ENCODE measurements around the gene ARL14EP.

Gene ARL14EP

GRCh38 chr11:30368394-30368793, 45.5 kb downstream of the ARL14EP start:
- TF ChIP-seq EZH2phosphoT487 (conservative IDR thresholded peaks at IDR 0.05; ENCODE audit: low read length) (no peak), CTCF (IDR thresholded peaks at IDR 0.05; ENCODE audit: insufficient read depth, low read length, poor library complexity, severe bottlenecking) (no peak)
- H3K9me2 ChIP-seq (replicated peaks; ENCODE audit: insufficient read depth, low read length): no peaks in the 10 kb centered on the region
- H3K9ac ChIP-seq (ENCODE audit: low read length): no peak overlapping the region
- no peak overlapping the region for H2AFZ ChIP-seq (ENCODE audit: low read depth, low read length, severe bottlenecking)
- H4K20me1 ChIP-seq (ENCODE audit: low read depth, low read length): no peaks in the 10 kb centered on the region
- no peaks in the 10 kb centered on the region for H3F3A ChIP-seq (ENCODE audit: insufficient read depth)
- H3K79me2 ChIP-seq (ENCODE audit: insufficient read depth, low read length): no peaks in the 10 kb centered on the region
- no peaks in the 10 kb centered on the region for H3K9me3 ChIP-seq (ENCODE audit: insufficient read depth, low read length)
- H3K27ac ChIP-seq (ENCODE audit: low read depth, low read length): no peak overlapping the region
- no peak overlapping the region for H3K4me2 ChIP-seq (ENCODE audit: low read depth, low read length, poor library complexity, severe bottlenecking)
- no peak overlapping the region for H3K4me3 ChIP-seq (ENCODE audit: insufficient read depth, low read length, poor library complexity, severe bottlenecking)
- H3K36me3 ChIP-seq (ENCODE audit: low read length): no peaks in the 10 kb centered on the region
- H3K27me3 ChIP-seq (ENCODE audit: low read length): no peaks in the 10 kb centered on the region

GRCh38 chr11:30370164-30370563, 47.3 kb downstream of the ARL14EP start:
- H3K27ac ChIP-seq (ENCODE audit: low read depth, low read length): no peak overlapping the region
- no peaks in the 10 kb centered on the region for H3K9me3 ChIP-seq (ENCODE audit: insufficient read depth, low read length)
- H4K20me1 ChIP-seq (ENCODE audit: low read depth, low read length): no peaks in the 10 kb centered on the region
- no peaks in the 10 kb centered on the region for H3K79me2 ChIP-seq (ENCODE audit: insufficient read depth, low read length)
- no peak overlapping the region for H2AFZ ChIP-seq (ENCODE audit: low read depth, low read length, severe bottlenecking)
- no peaks in the 10 kb centered on the region for H3F3A ChIP-seq (ENCODE audit: insufficient read depth)
- no peaks in the 10 kb centered on the region for H3K36me3 ChIP-seq (ENCODE audit: low read length)
- no peak overlapping the region for H3K4me3 ChIP-seq (ENCODE audit: insufficient read depth, low read length, poor library complexity, severe bottlenecking)
- no peak overlapping the region for H3K9ac ChIP-seq (ENCODE audit: low read length)
- no peak overlapping the region for H3K4me2 ChIP-seq (ENCODE audit: low read depth, low read length, poor library complexity, severe bottlenecking)
- no peak for TF ChIP-seq EZH2phosphoT487 (conservative IDR thresholded peaks at IDR 0.05; ENCODE audit: low read length)
- no peak for TF ChIP-seq CTCF (IDR thresholded peaks at IDR 0.05; ENCODE audit: insufficient read depth, low read length, poor library complexity, severe bottlenecking)
- H3K9me2 ChIP-seq (replicated peaks; ENCODE audit: insufficient read depth, low read length): no peaks in the 10 kb centered on the region
- H3K27me3 ChIP-seq (ENCODE audit: low read length): no peaks in the 10 kb centered on the region

- Histone ChIP-seq H3K79me2 (ENCODE audit: insufficient read depth, low read length) (no peaks in the 10 kb centered on the region), H3K27ac (ENCODE audit: low read depth, low read length) (no peak overlapping the region), H3K36me3 (ENCODE audit: low read length) (no peaks in the 10 kb centered on the region), H3K9ac (ENCODE audit: low read length) (no peak overlapping the region), H3K4me2 (ENCODE audit: low read depth, low read length, poor library complexity, severe bottlenecking) (no peak overlapping the region), H3K9me3 (ENCODE audit: insufficient read depth, low read length) (no peaks in the 10 kb centered on the region), H3F3A (ENCODE audit: insufficient read depth) (no peaks in the 10 kb centered on the region), H2AFZ (ENCODE audit: low read depth, low read length, severe bottlenecking) (no peak overlapping the region), H3K4me3 (ENCODE audit: insufficient read depth, low read length, poor library complexity, severe bottlenecking) (no peak overlapping the region), H3K9me2 (replicated peaks; ENCODE audit: insufficient read depth, low read length) (no peaks in the 10 kb centered on the region), H3K27me3 (ENCODE audit: low read length) (no peaks in the 10 kb centered on the region), H4K20me1 (ENCODE audit: low read depth, low read length) (no peaks in the 10 kb centered on the region)
- TF ChIP-seq EZH2phosphoT487 (conservative IDR thresholded peaks at IDR 0.05; ENCODE audit: low read length): no peak
- no peak for TF ChIP-seq CTCF (IDR thresholded peaks at IDR 0.05; ENCODE audit: insufficient read depth, low read length, poor library complexity, severe bottlenecking)
Observed at GRCh38 chr11:30377347-30377746, 54.4 kb downstream of the ARL14EP start.

Data from SU-DHL-6 (cell line).